Stomach (tissue), 9 donors: ENCODE measurements around the gene PHRF1. TPM values are rescaled to one million over a fixed set of nuclear protein-coding genes. Genes with fewer than 3 reads are reported as not detected.

Experiments
- DNase-seq, 2 donors: peaks; one replicate each; pipeline versions ENCODE4 v3.0.0 to v3.0.0-alpha.2; 2013 to 2019
- H3K27ac ChIP-seq, 5 donors: fragments of 200-600 bp in 4 of 5; sonication (generic) in 4 of 5; one replicate each; pipeline ENCODE4 v1.5.1; 2013 to 2019; ENCODE audit warnings: mild to moderate bottlenecking in 1 of 5, moderate library complexity in 1 of 5
- H3K27me3 ChIP-seq, 3 donors: fragments of 200-600 bp; sonication (generic); one replicate each; pipeline ENCODE4 v1.5.1; 2017 to 2019; ENCODE audit warnings: mixed run types in 1 of 3
- H3K36me3 ChIP-seq, 4 donors: fragments of 200-600 bp; sonication (generic); 1 replicate in 3 of 4; 2 replicates in 1 of 4; pipeline ENCODE4 v1.5.1; 2016 to 2019
- H3K4me1 ChIP-seq, 4 donors: fragments of 200-600 bp; sonication (generic); one replicate each; pipeline ENCODE4 v1.5.1; 2016 to 2019
- H3K4me3 ChIP-seq, 4 donors: fragments of 200-600 bp; sonication (generic) in 3 of 4; one replicate each; pipeline ENCODE4 v1.5.1; 2016 to 2019; ENCODE audit warnings: mild to moderate bottlenecking in 1 of 4
- H3K9me3 ChIP-seq, 4 donors: fragments of 200-600 bp; sonication (generic); one replicate each; pipeline ENCODE4 v1.5.1; 2016 to 2019
- CTCF ChIP-seq, 7 experiments: fragments of 450-650 bp in 4 of 7; fragments of 200-600 bp in 3 of 7; sonication (generic) in 3 of 7; IDR thresholded peaks; one replicate each; pipeline ENCODE4 v1.5.1; 2016 to 2019; ENCODE audit warnings: antibody characterized with exemption in 7 of 7, control low read depth in 2 of 7, mild to moderate bottlenecking in 1 of 7
- EP300 ChIP-seq: sonication (generic); formaldehyde crosslinking; IDR thresholded peaks from one replicate; pipeline ENCODE4 v1.6.1; 2017; ENCODE audit warnings: antibody characterized with exemption
- POLR2A ChIP-seq, 4 donors: fragments of 450-650 bp; IDR thresholded peaks; one replicate each; pipeline ENCODE4 v1.6.1; 2016; ENCODE audit warnings: antibody characterized with exemption in 4 of 4, control low read depth in 2 of 4, mild to moderate bottlenecking in 1 of 4, moderate library complexity in 1 of 4
- POLR2AphosphoS5 ChIP-seq, 3 donors: sonication (generic); formaldehyde crosslinking; IDR thresholded peaks; one replicate each; pipeline ENCODE4 v1.6.1; 2016; ENCODE audit warnings: antibody characterized with exemption in 3 of 3
- WGBS, 5 donors: extraction: QIAGEN DNeasy Blood & Tissue Kit in 3 of 5; methylation state at CpG; one replicate each; pipeline versions ENCODE4 v1.1.5 to v1.1.7; 2013 to 2018; 5-methylcytosine and 5-hydroxymethylcytosine counted together
- intact Hi-C: fragments of 100-400 bp; cut with DNase I; formaldehyde crosslinking; loops from one replicate; pipeline ENCODE4 v1.15.1; 2023; ENCODE audit warnings: low total_unique reads
- polyA plus RNA-seq, 3 donors: library from polyadenylated mRNA; stranded (reverse); fragments of 200-250 nt; gene quantifications; one replicate each; pipeline ENCODE4 v1.2.3, GENCODE V29; 2013
- total RNA-seq, 5 donors: library from RNA; depleted of rRNA; stranded (reverse); fragments of >200 nt; gene quantifications; one replicate each; pipeline versions ENCODE4 v1.1.0 to v1.2.3, GENCODE V29; 2014 to 2016
- donor health status: healthy with polysubstance abuse.
- donor health status: Bipolar disorder and iron deficiency.
- donor health status: healthy.

PHRF1 gene
- total and polyA plus RNA-seq, 8 donors, result 7.9 to 60.8 (median 19.5) TPM

GRCh38 chr11:529728-530411 lies 46.4 kb upstream of the PHRF1 start:
- intact Hi-C loops, result no loop called here
- no peak overlapping the region for H3K27ac ChIP-seq
- H3K36me3 ChIP-seq, result peaks cover 13 to 36% (median 33%) of the 10 kb centered on the region in 4 donors

GRCh38 chr11:530960-531831 lies 45.1 kb upstream of the PHRF1 start:
- DNase-seq, result peak in 1 of 2 donors; percentile 7
- Histone ChIP-seq H3K27me3 (no peaks in the 10 kb centered on the region), H3K36me3 (peaks cover 13 to 36% (median 33%) of the 10 kb centered on the region in 4 donors), H3K4me3 (no peak overlapping the region), H3K27ac (no peak overlapping the region), H3K4me1 (peaks cover 20 to 28% (median 28%) of the 10 kb centered on the region in 4 donors), H3K9me3 (no peaks in the 10 kb centered on the region)
- TF ChIP-seq POLR2AphosphoS5 (IDR thresholded peaks at IDR 0.05) (no peak), POLR2A (IDR thresholded peaks at IDR 0.05) (no peak), EP300 (no peak), CTCF (IDR thresholded peaks at IDR 0.05) (no peak)
- WGBS, 5 donors, result 85 to 91% (median 89%) methylated on average over 20 to 28 of the region's 28 CpGs
- intact Hi-C loops, result no loop called here

More at GRCh38 chr11:529728-530411, 46.4 kb upstream of the PHRF1 start:
- 68 to 79% (median 76%) methylated on average over 11 to 18 of the region's 18 CpGs for WGBS, 5 donors
- Histone ChIP-seq H3K9me3 (no peaks in the 10 kb centered on the region), H3K4me3 (no peak overlapping the region), H3K27me3 (no peaks in the 10 kb centered on the region), H3K4me1 (peaks cover 14 to 24% (median 22%) of the 10 kb centered on the region in 4 donors)
- no peak for TF ChIP-seq POLR2A (IDR thresholded peaks at IDR 0.05)
- no peak for TF ChIP-seq POLR2AphosphoS5 (IDR thresholded peaks at IDR 0.05)
- TF ChIP-seq EP300, result no peak
- no peak for TF ChIP-seq CTCF (IDR thresholded peaks at IDR 0.05)
- peak in 1 of 2 donors; percentile 2 for DNase-seq

GRCh38 chr11:531919-532526 lies 44.2 kb upstream of the PHRF1 start:
- TF ChIP-seq EP300 (no peak), POLR2A (IDR thresholded peaks at IDR 0.05) (no peak)
- intact Hi-C loops, result no loop called here
- peak in 1 of 2 donors; percentile 3 for DNase-seq
- Histone ChIP-seq H3K27ac (no peak overlapping the region), H3K4me1 (peaks cover 27 to 37% (median 36%) of the 10 kb centered on the region in 4 donors), H3K27me3 (peaks cover 0 to 8% (median 0%) of the 10 kb centered on the region in 3 donors), H3K9me3 (no peaks in the 10 kb centered on the region), H3K36me3 (peaks cover 13 to 36% (median 33%) of the 10 kb centered on the region in 4 donors), H3K4me3 (no peak overlapping the region)
- 84 to 88% (median 87%) methylated on average over 16 to 18 of the region's 18 CpGs for WGBS, 5 donors

GRCh38 chr11:532527-532985 lies 43.7 kb upstream of the PHRF1 start:
- Histone ChIP-seq H3K4me1 (peaks cover 33 to 42% (median 41%) of the 10 kb centered on the region in 4 donors), H3K36me3 (peaks cover 13 to 36% (median 33%) of the 10 kb centered on the region in 4 donors), H3K9me3 (no peaks in the 10 kb centered on the region), H3K27me3 (peaks cover 0 to 13% (median 0%) of the 10 kb centered on the region in 3 donors), H3K27ac (no peak overlapping the region), H3K4me3 (no peak overlapping the region)
- 70 to 84% (median 79%) methylated on average over 15 to 23 of the region's 23 CpGs for WGBS, 5 donors
- DNase-seq, result peak in 1 of 2 donors; percentile 39
- intact Hi-C loops, result no loop called here
- TF ChIP-seq POLR2A (IDR thresholded peaks at IDR 0.05) (no peak), EP300 (no peak), CTCF (IDR thresholded peaks at IDR 0.05) (no peak), POLR2AphosphoS5 (IDR thresholded peaks at IDR 0.05) (no peak)
